H54 (cell line): ENCODE measurements around the gene PDHA1.

Source experiments
- DNase-seq: peaks from one replicate; pipeline ENCODE4 v3.0.0; 2011; ENCODE audit warnings: low spot score, mixed read lengths; ENCODE audit not compliant: insufficient read length
- FAIRE-seq: peaks from 3 replicates; lab custom pipeline; 2011; peaks lifted over from hg19 to GRCh38; lab: Jason Lieb, UNC
- POLR2A ChIP-seq: IDR thresholded peaks from 2 replicates; pipeline ENCODE4 v1.6.1; 2011; ENCODE audit warnings: low read depth, mild to moderate bottlenecking, low read length

Gene PDHA1

GRCh38 chrX:19343535-19344408 is at the start of gene PDHA1:
Gene PDHA1, plus strand, starts transcription at chrX:19343927. Its CDS starts 111 bp downstream, at chrX:19344038.
- TF ChIP-seq POLR2A = peak; percentile 74
- peak; percentile 33 for DNase-seq
- FAIRE-seq = no peak

- no peak for FAIRE-seq
- TF ChIP-seq POLR2A = no peak
- peak; percentile 0 for DNase-seq
These were observed 40.4 kb upstream of the PDHA1 start for GRCh38 chrX:19303256-19303880.

GRCh38 chrX:19326567-19326966 is 17.2 kb upstream of the PDHA1 start:
- TF ChIP-seq POLR2A = no peak
- no peak for FAIRE-seq

GRCh38 chrX:19331831-19332230 is 11.9 kb upstream of the PDHA1 start:
- no peak for TF ChIP-seq POLR2A
- DNase-seq (no peak), FAIRE-seq (no peak)

More at GRCh38 chrX:19326567-19326966, 17.2 kb upstream of the PDHA1 start:
- DNase-seq = no peak

- TF ChIP-seq POLR2A = no peak
- FAIRE-seq = no peak
- no peak for DNase-seq
These were observed 10.7 kb upstream of the PDHA1 start for GRCh38 chrX:19332983-19333382.

GRCh38 chrX:19334945-19335626 is 8.6 kb upstream of the PDHA1 start:
- DNase-seq = no peak
- TF ChIP-seq POLR2A = no peak
- FAIRE-seq = no peak

GRCh38 chrX:19342331-19342906 is 1.3 kb upstream of the PDHA1 start:
- no peak for FAIRE-seq
- TF ChIP-seq POLR2A = no peak
- DNase-seq = no peak

GRCh38 chrX:19343085-19343534 is 617 bp upstream of the PDHA1 start:
- DNase-seq = no peak
- FAIRE-seq = no peak
- TF ChIP-seq POLR2A = no peak

GRCh38 chrX:19344661-19345060 is 934 bp downstream of the PDHA1 start:
- FAIRE-seq (no peak), DNase-seq (no peak)
- no peak for TF ChIP-seq POLR2A

GRCh38 chrX:19347916-19348315 is 4.2 kb downstream of the PDHA1 start:
- DNase-seq (no peak), FAIRE-seq (no peak)
- TF ChIP-seq POLR2A = no peak

- no peak for TF ChIP-seq POLR2A
- DNase-seq (no peak), FAIRE-seq (no peak)
These were observed 5.5 kb downstream of the PDHA1 start for GRCh38 chrX:19349264-19349663.

GRCh38 chrX:19350941-19351384 is 7.2 kb downstream of the PDHA1 start:
- FAIRE-seq (no peak), DNase-seq (no peak)
- TF ChIP-seq POLR2A = no peak

- TF ChIP-seq POLR2A = no peak
- no peak for DNase-seq
- FAIRE-seq = no peak
These were observed 10.9 kb downstream of the PDHA1 start for GRCh38 chrX:19354625-19355024.
